Keratinocyte (primary cell): ENCODE results near the gene ASIC2.

Experiments
- EZH2 ChIP-seq: IDR thresholded peaks from one replicate; pipeline ENCODE4 v1.6.1; 2012; ENCODE audit warnings: inconsistent platforms, mild to moderate bottlenecking, low read length, moderate library complexity
- TF ChIP-seq, protein P1 (sequence below), 3 experiments: IDR thresholded peaks in 1 of 3; conservative IDR thresholded peaks in 1 of 3; optimal IDR thresholded peaks in 1 of 3; 2 replicates in 2 of 3; 3 replicates in 1 of 3; pipeline versions ENCODE3 to v1.5.1; 2011; ENCODE audit warnings: low read length in 3 of 3, mild to moderate bottlenecking in 3 of 3, moderate library complexity in 2 of 3, control low read depth in 1 of 3, inconsistent platforms in 1 of 3; ENCODE audit not compliant: insufficient read depth in 2 of 3; ENCODE audit errors: extremely low read depth in 1 of 3

GRCh38 chr17:33241390-33241789 is 51.7 kb downstream of the ASIC2 start:
- no peak for TF ChIP-seq EZH2
- TF ChIP-seq, protein P1, sequence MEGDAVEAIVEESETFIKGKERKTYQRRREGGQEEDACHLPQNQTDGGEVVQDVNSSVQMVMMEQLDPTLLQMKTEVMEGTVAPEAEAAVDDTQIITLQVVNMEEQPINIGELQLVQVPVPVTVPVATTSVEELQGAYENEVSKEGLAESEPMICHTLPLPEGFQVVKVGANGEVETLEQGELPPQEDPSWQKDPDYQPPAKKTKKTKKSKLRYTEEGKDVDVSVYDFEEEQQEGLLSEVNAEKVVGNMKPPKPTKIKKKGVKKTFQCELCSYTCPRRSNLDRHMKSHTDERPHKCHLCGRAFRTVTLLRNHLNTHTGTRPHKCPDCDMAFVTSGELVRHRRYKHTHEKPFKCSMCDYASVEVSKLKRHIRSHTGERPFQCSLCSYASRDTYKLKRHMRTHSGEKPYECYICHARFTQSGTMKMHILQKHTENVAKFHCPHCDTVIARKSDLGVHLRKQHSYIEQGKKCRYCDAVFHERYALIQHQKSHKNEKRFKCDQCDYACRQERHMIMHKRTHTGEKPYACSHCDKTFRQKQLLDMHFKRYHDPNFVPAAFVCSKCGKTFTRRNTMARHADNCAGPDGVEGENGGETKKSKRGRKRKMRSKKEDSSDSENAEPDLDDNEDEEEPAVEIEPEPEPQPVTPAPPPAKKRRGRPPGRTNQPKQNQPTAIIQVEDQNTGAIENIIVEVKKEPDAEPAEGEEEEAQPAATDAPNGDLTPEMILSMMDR (optimal IDR thresholded peaks at IDR 0.05 in 1 of 3, IDR thresholded peaks at IDR 0.05 in 1 of 3, conservative IDR thresholded peaks at IDR 0.05 in 1 of 3; ENCODE audit: extremely low read depth in 1 of 3, insufficient read depth in 2 of 3, low read length in 3 of 3): no peak
